Measurements from ENCODE around the gene JMJD4.

DNA sequence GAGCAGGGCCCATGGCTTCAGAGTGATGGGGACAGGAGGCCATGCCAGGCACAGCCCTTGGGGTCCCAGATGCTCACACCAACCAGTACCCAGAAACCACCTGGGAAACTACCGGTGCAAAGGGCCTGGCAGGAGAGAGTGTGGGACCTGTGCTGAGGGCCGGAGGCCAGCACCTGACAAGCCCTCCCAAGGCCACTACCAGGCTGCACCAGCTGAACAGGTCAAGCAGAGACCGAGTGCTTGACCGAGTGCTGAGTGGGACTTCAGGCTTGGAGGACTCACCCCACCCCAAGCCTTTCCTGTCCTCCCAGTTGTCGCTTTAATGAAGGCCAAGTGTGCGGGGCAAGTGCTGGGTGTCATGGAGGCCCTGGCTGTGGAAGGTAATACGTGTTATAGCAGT, 36.7 kb upstream of the JMJD4 start:
- TF ChIP-seq NUFIP1 (IDR thresholded peaks at IDR 0.05; ENCODE audit: partially characterized antibody) (no peak), SIRT6 (IDR thresholded peaks at IDR 0.05; ENCODE audit: low read depth, low read length) (no peak)
